Bladder microvascular endothelial cell (primary cell): ENCODE measurements around the gene TMEM200B. TPM values are rescaled to one million over a fixed set of nuclear protein-coding genes. Genes with fewer than 3 reads are reported as not detected.

Experiments
- total RNA-seq: library from RNA; depleted of rRNA; stranded (reverse); fragments of >200 nt; gene quantifications from 2 replicates; pipeline ENCODE4 v1.2.3, GENCODE V29; 2014

The TMEM200B gene
- 0.19 and 0.49 TPM in 2 replicates for total RNA-seq

DNA sequence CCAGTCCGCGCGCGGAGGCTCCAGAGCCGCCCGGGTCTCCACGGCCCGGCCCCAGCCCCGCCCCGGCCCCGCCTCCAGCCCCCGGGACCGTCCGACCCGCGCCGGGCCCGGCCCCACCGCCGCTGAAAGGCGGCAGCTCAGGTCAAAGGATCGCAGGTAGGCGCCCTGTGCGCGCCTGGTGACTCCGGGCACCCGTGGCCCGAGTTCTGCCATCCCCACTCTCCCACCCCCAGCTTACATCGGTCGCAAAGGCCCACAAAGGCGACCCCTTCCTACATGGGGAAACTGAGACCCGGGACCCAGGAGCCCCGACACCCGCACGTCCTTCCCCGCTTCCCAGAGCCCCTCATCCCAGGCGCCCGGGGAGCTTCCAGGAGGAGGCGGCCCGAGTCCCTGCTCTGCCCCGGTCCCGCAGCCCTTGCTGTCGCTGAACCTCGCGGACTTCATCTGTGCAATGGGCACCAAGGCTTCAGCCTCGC is at the start of gene TMEM200B:
Gene TMEM200B (minus strand): TSS at position 17 of the 479 bp plus-strand sequence. CDS start 2,075 bp downstream, outside the sequence.

Other genes with a start within 250 kb of the TMEM200B start
- gene EPB41, start 209.3 kb downstream of the TMEM200B start, total RNA-seq, result 12.3 and 32.7 TPM in 2 replicates
- gene SRSF4, start 58.0 kb upstream of the TMEM200B start, total RNA-seq, result 32.4 and 49.0 TPM in 2 replicates
- 14.4 and 17.5 TPM in 2 replicates for gene MECR, start 107.0 kb upstream of the TMEM200B start, total RNA-seq
- 3.2 and 7.6 TPM in 2 replicates for gene PTPRU, start 112.6 kb upstream of the TMEM200B start, total RNA-seq